Activated CD4-positive, alpha-beta T cell treated with anti-CD3 and anti-CD28 coated beads, Interleukin-2, amount 50 U/mL, for 4 hours (primary cell): ENCODE results near the gene PRR36.
A peak's percentile ranks its signal among the peaks of the same experiment; 100 is the strongest.

ENCODE experiments used
- DNase-seq, 2 experiments: peaks; one replicate each; pipeline ENCODE4 v3.0.0-alpha.2; 2020

PRR36 gene

GRCh38 chr19:7842661-7843294 is 31.4 kb downstream of the PRR36 start:
- DNase-seq = no peak

GRCh38 chr19:7841751-7842660 is 32.2 kb downstream of the PRR36 start:
- DNase-seq = no peak

- no peak for DNase-seq
Observed at GRCh38 chr19:7840629-7841028, 33.6 kb downstream of the PRR36 start.

GRCh38 chr19:7839476-7839875 is 34.7 kb downstream of the PRR36 start:
- DNase-seq = no peak

- DNase-seq = no peak
Observed at GRCh38 chr19:7833225-7834099, 40.7 kb downstream of the PRR36 start.

- no peak for DNase-seq
Observed at GRCh38 chr19:7832781-7833180, 41.4 kb downstream of the PRR36 start.

- DNase-seq = no peak
Observed at GRCh38 chr19:7832009-7832408, 42.2 kb downstream of the PRR36 start.

- DNase-seq = no peak
Observed at GRCh38 chr19:7831452-7831851, 42.7 kb downstream of the PRR36 start.

GRCh38 chr19:7830823-7831222 is 43.4 kb downstream of the PRR36 start:
- DNase-seq = no peak

- no peak for DNase-seq
Observed at GRCh38 chr19:7830272-7830771, 43.9 kb downstream of the PRR36 start.

- DNase-seq = peak; percentile 99
Observed at GRCh38 chr19:7829561-7830271, 44.5 kb downstream of the PRR36 start, which contains the start of gene EVI5L. TSS of gene EVI5L (plus strand) at chr19:7830218. CDS start at chr19:7846543, 16,325 bp downstream.

GRCh38 chr19:7829166-7829520 is 45.0 kb downstream of the PRR36 start:
- DNase-seq = no peak

- DNase-seq = no peak
Observed at GRCh38 chr19:7823686-7824301, 50.4 kb downstream of the PRR36 start.

- no peak for DNase-seq
Observed at GRCh38 chr19:7822910-7823515, 51.2 kb downstream of the PRR36 start.

GRCh38 chr19:7820588-7820987 is 53.6 kb downstream of the PRR36 start:
- no peak for DNase-seq

GRCh38 chr19:7819337-7819736 is 54.9 kb downstream of the PRR36 start:
- no peak for DNase-seq

GRCh38 chr19:7818806-7819205 is 55.4 kb downstream of the PRR36 start:
- no peak for DNase-seq
